K562 (cell line): Measurements from ENCODE around the gene WWOX. TPM values are rescaled to one million over a fixed set of nuclear protein-coding genes. Genes with fewer than 3 reads are reported as not detected.

Experiments used
- ATAC-seq: fragments of 200-7000 bp; cut with Tn5 transposase; 3 replicates; pipeline ENCODE4 v1.9.1; 2020; ENCODE audit warnings: moderate library complexity
- BruUV-seq: library from RNA; stranded (reverse); fragments of 400-500 nt; replicated peaks from 2 replicates; lab custom pipeline; 2021; lab: Mats Ljungman, UMichigan
- CTCF ChIA-PET: fragments of 300-600 bp; formaldehyde crosslinking; extraction: SDS; loops from one replicate; lab custom pipeline; 2021; ENCODE audit warnings: low intra/inter-chr PET ratio; lab: Yijun Ruan, JAX
- POLR2A ChIA-PET: fragments of 300-600, 350-650 bp; sonication (Branson Sonifier 250); formaldehyde crosslinking; extraction: SDS; loops from one replicate; lab custom pipeline; 2021; ENCODE audit warnings: antibody characterized with exemption, inconsistent platforms; lab: Yijun Ruan, JAX
- DNase-seq, 4 experiments: peaks; one replicate each; pipeline versions ENCODE4 v3.0.0 to v3.0.0-alpha.2; 2011 to 2018; ENCODE audit warnings: low spot score in 3 of 4, mixed read lengths in 3 of 4; ENCODE audit errors: extremely low read depth in 1 of 4
- FAIRE-seq: peaks from 2 replicates; lab custom pipeline; 2011; peaks lifted over from hg19 to GRCh38; lab: Jason Lieb, UNC
- H2AFZ ChIP-seq: 2 replicates; pipeline ENCODE4 v1.6.0; 2011; ENCODE audit warnings: low read depth, low read length, control low read depth, inconsistent platforms
- H3K27ac ChIP-seq: fragments of 200-600 bp; 3 replicates; pipeline ENCODE4 v1.8.0; 2011; ENCODE audit warnings: low read depth, mild to moderate bottlenecking, control low read depth, inconsistent platforms, low read length, moderate library complexity, mixed read lengths; ENCODE audit errors: extremely low read depth
- H3K27me3 ChIP-seq, 2 experiments: fragments of 300-600 bp in 1 of 2; 2 replicates in 1 of 2; 3 replicates in 1 of 2; pipeline versions ENCODE4 v1.6.0 to v1.8.0; 2011; ENCODE audit warnings: inconsistent platforms in 2 of 2, low read length in 2 of 2, mild to moderate bottlenecking in 1 of 2, mixed read lengths in 1 of 2, moderate library complexity in 1 of 2; ENCODE audit not compliant: control insufficient read depth in 2 of 2, insufficient read depth in 2 of 2
- H3K36me3 ChIP-seq: fragments of 300-600 bp; 3 replicates; pipeline ENCODE4 v1.8.0; 2011; ENCODE audit warnings: mild to moderate bottlenecking, low read length, inconsistent platforms; ENCODE audit not compliant: control insufficient read depth, insufficient read depth
- H3K4me1 ChIP-seq, 2 experiments: fragments of 200-600 bp in 1 of 2; replicated peaks in 1 of 2; 2 replicates in 1 of 2; 3 replicates in 1 of 2; pipeline versions ENCODE4 v1.5.1 to v1.8.0; 2011; ENCODE audit warnings: inconsistent platforms in 2 of 2, low read length in 2 of 2, mild to moderate bottlenecking in 1 of 2, mixed read lengths in 1 of 2, moderate library complexity in 1 of 2; ENCODE audit not compliant: control insufficient read depth in 2 of 2, insufficient read depth in 2 of 2
- H3K4me2 ChIP-seq: 2 replicates; pipeline ENCODE4 v1.6.1; 2011; ENCODE audit warnings: low read length, control low read depth, inconsistent platforms, mixed read lengths; ENCODE audit not compliant: insufficient read depth
- H3K4me3 ChIP-seq: fragments of 200-600 bp; sonication (generic), shearing (Covaris generic); 2 replicates; pipeline ENCODE4 v1.5.1; 2016; ENCODE audit warnings: control low read depth, inconsistent platforms
- H3K79me2 ChIP-seq: fragments of 200-600 bp; 3 replicates; pipeline ENCODE4 v1.8.0; 2011; ENCODE audit warnings: low read length, inconsistent platforms; ENCODE audit not compliant: control insufficient read depth, insufficient read depth
- H3K9ac ChIP-seq, 2 experiments: 2 replicates each; pipeline versions ENCODE4 v1.6.0 to v1.6.1; 2011; ENCODE audit warnings: low read depth in 2 of 2, low read length in 2 of 2, control low read depth in 1 of 2, inconsistent platforms in 1 of 2, mild to moderate bottlenecking in 1 of 2, mixed read lengths in 1 of 2; ENCODE audit not compliant: insufficient read depth in 1 of 2
- H3K9me1 ChIP-seq: one replicate; pipeline ENCODE4 v1.6.0; 2011; ENCODE audit warnings: inconsistent platforms, mild to moderate bottlenecking, low read length, moderate library complexity; ENCODE audit not compliant: control insufficient read depth, insufficient read depth
- H3K9me3 ChIP-seq: replicated peaks from 2 replicates; pipeline ENCODE4 v1.5.1; 2011; ENCODE audit warnings: low read depth, low read length, inconsistent platforms; ENCODE audit not compliant: control insufficient read depth, insufficient read depth
- H4K20me1 ChIP-seq: replicated peaks from 2 replicates; pipeline ENCODE4 v1.6.1; 2011; ENCODE audit warnings: low read length, inconsistent platforms, mixed read lengths; ENCODE audit not compliant: control insufficient read depth, insufficient read depth
- KDM2B ChIP-seq: fragments of 250-450 bp; sonication (Bioruptor Pico); IDR thresholded peaks from 2 replicates; pipeline ENCODE4 v1.8.0; 2021; ENCODE audit warnings: mild to moderate bottlenecking, moderate library complexity
- WGBS: fragments of 100-300 bp; shearing (Covaris generic); methylation state at CpG from one replicate; pipeline ENCODE4 v1.1.6; 2016; ENCODE audit warnings: low coverage, mixed read lengths; ENCODE audit not compliant: insufficient coverage; ENCODE audit errors: missing lambda C conversion rate; 5-methylcytosine and 5-hydroxymethylcytosine counted together
- in situ Hi-C: fragments of 300-500 bp; cut with MboI; formaldehyde crosslinking; loops from 4 replicates; pipeline ENCODE4 v1.15.0; 2018; ENCODE audit warnings: inconsistent platforms, mixed read lengths
- intact Hi-C: fragments of 100-400 bp; cut with micrococcal nuclease; formaldehyde crosslinking; loops from 2 replicates; pipeline ENCODE4 v1.14.2; 2022
- polyA plus RNA-seq, 8 experiments: library from polyadenylated mRNA; depleted of rRNA in 4 of 8; stranded (reverse) in 5 of 8; unstranded in 3 of 8; fragments of >200 nt; fragmentation: Nextera tagmentation in 2 of 8; fragmentation: Illumina TruSeq in 1 of 8; extraction: Ambion mirVana in 2 of 8; extraction: Trizol in 1 of 8; gene quantifications; 2 replicates each; pipeline versions ENCODE4 v1.2.1 to v1.2.3, GENCODE V29; 2011 to 2014; ENCODE audit warnings: inconsistent platforms in 1 of 8, missing spikeins in 1 of 8
- total RNA-seq, 7 experiments: library from RNA; depleted of rRNA in 6 of 7; stranded (reverse); fragments of >200 nt in 6 of 7; fragmentation: Illumina TruSeq in 2 of 7; extraction: Trizol in 2 of 7; gene quantifications; 2 replicates each; pipeline versions ENCODE4 v1.2.1 to v1.2.3, GENCODE V29; 2011 to 2021; ENCODE audit warnings: low replicate concordance in 1 of 7
- TF ChIP-seq, protein P1 (sequence below): sonication (generic); formaldehyde crosslinking; IDR thresholded peaks from 2 replicates; pipeline ENCODE4 v1.8.0; 2022; ENCODE audit warnings: mild to moderate bottlenecking, missing genetic modification reagents, borderline replicate concordance

Gene WWOX
- total and polyA plus RNA-seq, 9 of the 15 experiments (the other 6 are each of a cell fraction or from before 2014, with no cell fraction given): 1.6 to 22.7 (median 8.1) TPM

DNA sequence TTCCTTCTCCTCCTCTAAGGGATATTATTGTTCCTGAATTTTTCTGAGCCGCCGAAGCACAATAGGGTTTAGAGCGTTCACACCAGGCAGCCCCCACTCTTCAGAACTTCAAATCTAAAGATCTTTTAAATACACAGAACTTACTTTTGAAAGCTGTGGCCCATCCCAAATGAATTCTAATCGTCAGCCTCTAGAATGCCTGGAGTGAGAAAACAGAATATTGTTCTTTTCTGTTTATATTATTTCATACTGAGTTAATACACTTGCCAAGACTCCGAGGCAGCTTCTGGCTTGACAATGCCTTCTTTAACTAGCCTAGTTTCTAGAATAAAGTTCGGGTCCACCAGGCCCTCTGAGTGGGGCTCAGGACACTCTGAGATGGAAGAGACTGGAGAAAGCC is 405.6 kb downstream of the WWOX start:
- in situ Hi-C loops: no loop called here
- BruUV-seq: no TSS peak
- H3K9ac ChIP-seq: no peak overlapping the region
- H3K9me1 ChIP-seq: no peaks in the 10 kb centered on the region
- H3K79me2 ChIP-seq: no peaks in the 10 kb centered on the region
- ATAC-seq (no peak), FAIRE-seq (no peak), DNase-seq (no peak)
- no peaks in the 10 kb centered on the region for H3K36me3 ChIP-seq
- no peaks in the 10 kb centered on the region for H3K9me3 ChIP-seq
- POLR2A ChIA-PET: no interaction called here
- WGBS: 4% methylated on average over 6 of the region's 6 CpGs
- no peak overlapping the region for H3K27ac ChIP-seq
- intact Hi-C loops: no loop called here
- H3K4me3 ChIP-seq: no peak overlapping the region
- TF ChIP-seq, protein P1, sequence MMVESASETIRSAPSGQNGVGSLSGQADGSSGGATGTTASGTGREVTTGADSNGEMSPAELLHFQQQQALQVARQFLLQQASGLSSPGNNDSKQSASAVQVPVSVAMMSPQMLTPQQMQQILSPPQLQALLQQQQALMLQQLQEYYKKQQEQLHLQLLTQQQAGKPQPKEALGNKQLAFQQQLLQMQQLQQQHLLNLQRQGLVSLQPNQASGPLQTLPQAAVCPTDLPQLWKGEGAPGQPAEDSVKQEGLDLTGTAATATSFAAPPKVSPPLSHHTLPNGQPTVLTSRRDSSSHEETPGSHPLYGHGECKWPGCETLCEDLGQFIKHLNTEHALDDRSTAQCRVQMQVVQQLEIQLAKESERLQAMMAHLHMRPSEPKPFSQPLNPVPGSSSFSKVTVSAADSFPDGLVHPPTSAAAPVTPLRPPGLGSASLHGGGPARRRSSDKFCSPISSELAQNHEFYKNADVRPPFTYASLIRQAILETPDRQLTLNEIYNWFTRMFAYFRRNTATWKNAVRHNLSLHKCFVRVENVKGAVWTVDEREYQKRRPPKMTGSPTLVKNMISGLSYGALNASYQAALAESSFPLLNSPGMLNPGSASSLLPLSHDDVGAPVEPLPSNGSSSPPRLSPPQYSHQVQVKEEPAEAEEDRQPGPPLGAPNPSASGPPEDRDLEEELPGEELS (CRISPR knock-in tag): no peak
- no peak for TF ChIP-seq KDM2B
- no peaks in the 10 kb centered on the region for H4K20me1 ChIP-seq
- H3K4me2 ChIP-seq: no peak overlapping the region
- CTCF ChIA-PET: no interaction called here
- no peaks in the 10 kb centered on the region for H3K4me1 ChIP-seq
- H2AFZ ChIP-seq: no peak overlapping the region
- peaks cover 26 to 44% of the 10 kb centered on the region in 2 experiments; a peak in 4 of 5 replicates for H3K27me3 ChIP-seq
